ENCODE data around the gene ZNF76. TPM values are rescaled to one million over a fixed set of nuclear protein-coding genes. Genes with fewer than 3 reads are reported as not detected.

ZNF76 gene
- polyA plus RNA-seq, 1 donor from 2014 or later = 26.3 TPM

GRCh38 chr6:35282472-35282871 is 22.9 kb downstream of the ZNF76 start:
- no peaks in the 10 kb centered on the region for H3K27me3 ChIP-seq (ENCODE audit: insufficient read depth, low read depth, low read length)
- no peaks in the 10 kb centered on the region for H3K9me3 ChIP-seq (ENCODE audit: low read length)
- no peak overlapping the region for H3K9ac ChIP-seq (ENCODE audit: low read length)
- no peaks in the 10 kb centered on the region for H3K9me2 ChIP-seq (ENCODE audit: insufficient read depth, low read length)
- H2AFZ ChIP-seq (ENCODE audit: low read depth, low read length) = no peak overlapping the region
- no peaks in the 10 kb centered on the region for H3K79me2 ChIP-seq (replicated peaks; ENCODE audit: insufficient read depth, low read length)
- peaks cover 14% of the 10 kb centered on the region for H3K36me3 ChIP-seq (ENCODE audit: insufficient read depth, low read length)
- no peak for TF ChIP-seq SMC3 (conservative IDR thresholded peaks at IDR 0.05; ENCODE audit: poor library complexity)
- TF ChIP-seq CTCF (IDR thresholded peaks at IDR 0.05; ENCODE audit: poor library complexity, severe bottlenecking) = no peak
- TF ChIP-seq MXI1 (conservative IDR thresholded peaks at IDR 0.05; ENCODE audit: poor library complexity, severe bottlenecking) = no peak
- TF ChIP-seq POLR2AphosphoS5 (IDR thresholded peaks at IDR 0.05) = no peak
- no peak for TF ChIP-seq RAD21 (conservative IDR thresholded peaks at IDR 0.05)
- TF ChIP-seq EP300 (conservative IDR thresholded peaks at IDR 0.05; ENCODE audit: poor library complexity, severe bottlenecking) = no peak
- no peak for TF ChIP-seq REST (IDR thresholded peaks at IDR 0.05; ENCODE audit: borderline replicate concordance)
- no peak for TF ChIP-seq EZH2 (IDR thresholded peaks at IDR 0.05; ENCODE audit: borderline replicate concordance, insufficient read depth, low read length, poor library complexity, severe bottlenecking)
- no peak for TF ChIP-seq TAF1 (IDR thresholded peaks at IDR 0.05; ENCODE audit: low read depth)
- H3F3A ChIP-seq (ENCODE audit: insufficient read depth, low read length, poor library complexity, severe bottlenecking) = no peaks in the 10 kb centered on the region
- H3K27ac ChIP-seq (ENCODE audit: low read length) = no peak overlapping the region
- H3K4me3 ChIP-seq (ENCODE audit: low read length) = no peak overlapping the region
- H4K20me1 ChIP-seq (ENCODE audit: insufficient read depth) = no peaks in the 10 kb centered on the region
- no peak overlapping the region for H3K4me2 ChIP-seq (ENCODE audit: low read length)

DNA sequence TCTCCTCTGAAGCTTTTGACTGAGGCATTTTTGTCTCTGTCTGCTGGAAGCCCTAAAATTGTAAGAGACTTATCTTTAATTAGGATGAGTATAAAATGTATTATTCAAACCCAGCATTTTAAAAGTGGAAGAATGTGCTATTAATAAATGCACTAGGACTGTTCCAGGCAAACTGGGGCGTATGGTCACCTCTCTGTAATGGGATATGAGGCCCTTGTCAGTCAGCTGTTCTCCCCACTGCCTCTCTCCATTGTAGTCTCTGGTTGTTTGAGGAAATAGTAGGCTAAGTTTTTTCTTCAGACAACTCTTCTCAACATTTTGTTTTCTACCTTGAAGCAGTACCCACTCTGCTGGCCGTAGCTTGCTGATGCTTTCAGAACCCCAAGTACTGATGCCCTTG is 23.8 kb downstream of the ZNF76 start:
- H2AFZ ChIP-seq (ENCODE audit: low read depth, low read length) = no peak overlapping the region
- H3K36me3 ChIP-seq (ENCODE audit: insufficient read depth, low read length) = peaks cover 14% of the 10 kb centered on the region
- TF ChIP-seq RAD21 (conservative IDR thresholded peaks at IDR 0.05) (no peak), CTCF (IDR thresholded peaks at IDR 0.05; ENCODE audit: poor library complexity, severe bottlenecking) (no peak), POLR2AphosphoS5 (IDR thresholded peaks at IDR 0.05) (no peak), MXI1 (conservative IDR thresholded peaks at IDR 0.05; ENCODE audit: poor library complexity, severe bottlenecking) (no peak)

More for the DNA sequence above, 23.8 kb downstream of the ZNF76 start:
- Histone ChIP-seq H3K4me2 (ENCODE audit: low read length) (no peak overlapping the region), H3K27ac (ENCODE audit: low read length) (no peak overlapping the region), H3K9ac (ENCODE audit: low read length) (no peak overlapping the region), H3K9me3 (ENCODE audit: low read length) (no peaks in the 10 kb centered on the region), H3K79me2 (replicated peaks; ENCODE audit: insufficient read depth, low read length) (no peaks in the 10 kb centered on the region), H3K4me3 (ENCODE audit: low read length) (no peak overlapping the region), H4K20me1 (ENCODE audit: insufficient read depth) (no peaks in the 10 kb centered on the region), H3K27me3 (ENCODE audit: insufficient read depth, low read depth, low read length) (no peaks in the 10 kb centered on the region), H3K9me2 (ENCODE audit: insufficient read depth, low read length) (no peaks in the 10 kb centered on the region), H3F3A (ENCODE audit: insufficient read depth, low read length, poor library complexity, severe bottlenecking) (no peaks in the 10 kb centered on the region)
